ENCODE measurements around the gene DENND5A. TPM values are rescaled to one million over a fixed set of nuclear protein-coding genes. Genes with fewer than 3 reads are reported as not detected.

DENND5A gene
- polyA plus RNA-seq, 1 donor: 28.5 TPM

DNA sequence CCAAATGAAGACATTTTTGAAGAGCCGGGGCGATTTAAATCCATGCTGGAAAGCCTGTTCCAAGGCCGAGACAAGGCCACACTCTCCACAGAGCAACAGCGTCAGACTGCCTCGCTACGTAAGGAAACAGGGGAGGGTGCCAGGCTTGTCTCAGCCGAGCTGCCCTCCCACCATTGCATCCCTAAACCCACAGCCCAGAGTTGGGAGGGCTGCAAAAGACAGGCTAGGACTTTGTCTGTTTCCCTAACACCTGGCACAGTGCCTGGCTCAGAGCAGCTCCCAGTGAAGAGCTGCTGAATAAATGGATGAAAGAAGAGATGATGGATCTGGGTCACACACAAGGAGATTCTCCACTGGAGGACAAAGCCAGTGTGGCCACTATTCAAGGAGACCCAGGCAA lies 122.4 kb downstream of the DENND5A start:
- DNase-seq: no peak
- WGBS (ENCODE audit: insufficient coverage, low lambda C conversion rate): no CpG with 5 or more reads among the region's 7 CpGs
- no peaks in the 10 kb centered on the region for H3K27me3 ChIP-seq (ENCODE audit: control insufficient read depth, insufficient read depth, low read length)
- H3K4me3 ChIP-seq (ENCODE audit: low read length): no peak overlapping the region
- H3K9me3 ChIP-seq (ENCODE audit: control insufficient read depth, low read depth, low read length): no peaks in the 10 kb centered on the region
- no peaks in the 10 kb centered on the region for H3K4me1 ChIP-seq (ENCODE audit: control insufficient read depth, insufficient read depth, low read length)
- H3K27ac ChIP-seq (ENCODE audit: low read length): no peak overlapping the region
- peaks cover 70% of the 10 kb centered on the region for H3K36me3 ChIP-seq (ENCODE audit: control insufficient read depth, insufficient read depth, low read length)

GRCh38 chr11:9141186-9141585 lies 124.0 kb downstream of the DENND5A start:
- Histone ChIP-seq H3K36me3 (ENCODE audit: control insufficient read depth, insufficient read depth, low read length) (peaks cover 54% of the 10 kb centered on the region), H3K9me3 (ENCODE audit: control insufficient read depth, low read depth, low read length) (no peaks in the 10 kb centered on the region), H3K4me1 (ENCODE audit: control insufficient read depth, insufficient read depth, low read length) (no peaks in the 10 kb centered on the region), H3K4me3 (ENCODE audit: low read length) (no peak overlapping the region), H3K27me3 (ENCODE audit: control insufficient read depth, insufficient read depth, low read length) (no peaks in the 10 kb centered on the region), H3K27ac (ENCODE audit: low read length) (no peak overlapping the region)
- no peak for DNase-seq
- 94% methylated on average over 3 of the region's 7 CpGs for WGBS (ENCODE audit: insufficient coverage, low lambda C conversion rate)

GRCh38 chr11:9139628-9140357 lies 125.4 kb downstream of the DENND5A start:
- no CpG with 5 or more reads among the region's 7 CpGs for WGBS (ENCODE audit: insufficient coverage, low lambda C conversion rate)
- H3K4me3 ChIP-seq (ENCODE audit: low read length): no peak overlapping the region
- DNase-seq: no peak
- H3K36me3 ChIP-seq (ENCODE audit: control insufficient read depth, insufficient read depth, low read length): peaks cover 40% of the 10 kb centered on the region
- no peaks in the 10 kb centered on the region for H3K9me3 ChIP-seq (ENCODE audit: control insufficient read depth, low read depth, low read length)
- H3K27ac ChIP-seq (ENCODE audit: low read length): no peak overlapping the region
- no peaks in the 10 kb centered on the region for H3K4me1 ChIP-seq (ENCODE audit: control insufficient read depth, insufficient read depth, low read length)
- no peaks in the 10 kb centered on the region for H3K27me3 ChIP-seq (ENCODE audit: control insufficient read depth, insufficient read depth, low read length)

- H3K9me3 ChIP-seq (ENCODE audit: control insufficient read depth, low read depth, low read length): no peaks in the 10 kb centered on the region
- H3K27ac ChIP-seq (ENCODE audit: low read length): no peak overlapping the region
- H3K4me1 ChIP-seq (ENCODE audit: control insufficient read depth, insufficient read depth, low read length): no peaks in the 10 kb centered on the region
- no peak for DNase-seq
- 88% methylated on average over 7 of the region's 18 CpGs for WGBS (ENCODE audit: insufficient coverage, low lambda C conversion rate)
- H3K4me3 ChIP-seq (ENCODE audit: low read length): no peak overlapping the region
- H3K36me3 ChIP-seq (ENCODE audit: control insufficient read depth, insufficient read depth, low read length): peaks cover 32% of the 10 kb centered on the region
- H3K27me3 ChIP-seq (ENCODE audit: control insufficient read depth, insufficient read depth, low read length): no peaks in the 10 kb centered on the region
Observed at GRCh38 chr11:9138612-9139579, 126.3 kb downstream of the DENND5A start.

DNA sequence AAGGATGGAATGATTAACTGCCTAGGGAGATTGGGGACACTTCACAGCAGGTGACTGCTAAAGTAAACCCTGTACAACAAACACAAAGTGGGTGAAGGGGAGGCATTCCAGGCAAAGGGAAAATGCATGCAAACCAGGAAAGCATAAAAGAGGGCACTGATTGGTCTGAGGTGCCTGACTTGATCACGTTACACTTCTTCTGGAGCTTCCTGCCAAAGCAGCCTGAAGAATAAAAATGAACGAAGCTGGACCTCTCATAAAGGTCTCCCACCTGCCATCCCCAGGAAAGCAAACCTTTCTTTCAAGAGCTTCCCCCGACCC lies 127.1 kb downstream of the DENND5A start:
- Histone ChIP-seq H3K27ac (ENCODE audit: low read length) (no peak overlapping the region), H3K4me1 (ENCODE audit: control insufficient read depth, insufficient read depth, low read length) (no peaks in the 10 kb centered on the region), H3K4me3 (ENCODE audit: low read length) (no peak overlapping the region), H3K36me3 (ENCODE audit: control insufficient read depth, insufficient read depth, low read length) (peaks cover 24% of the 10 kb centered on the region), H3K27me3 (ENCODE audit: control insufficient read depth, insufficient read depth, low read length) (no peaks in the 10 kb centered on the region), H3K9me3 (ENCODE audit: control insufficient read depth, low read depth, low read length) (no peaks in the 10 kb centered on the region)
- WGBS (ENCODE audit: insufficient coverage, low lambda C conversion rate): no CpG with 5 or more reads among the region's 3 CpGs
- no peak for DNase-seq

GRCh38 chr11:9137293-9138132 lies 127.6 kb downstream of the DENND5A start:
- WGBS (ENCODE audit: insufficient coverage, low lambda C conversion rate): no CpG with 5 or more reads among the region's 10 CpGs
- Histone ChIP-seq H3K27ac (ENCODE audit: low read length) (no peak overlapping the region), H3K4me3 (ENCODE audit: low read length) (no peak overlapping the region), H3K36me3 (ENCODE audit: control insufficient read depth, insufficient read depth, low read length) (peaks cover 20% of the 10 kb centered on the region), H3K9me3 (ENCODE audit: control insufficient read depth, low read depth, low read length) (no peaks in the 10 kb centered on the region), H3K4me1 (ENCODE audit: control insufficient read depth, insufficient read depth, low read length) (no peaks in the 10 kb centered on the region), H3K27me3 (ENCODE audit: control insufficient read depth, insufficient read depth, low read length) (no peaks in the 10 kb centered on the region)
- DNase-seq: peak; percentile 74 to 76

GRCh38 chr11:9136741-9137140 lies 128.4 kb downstream of the DENND5A start:
- no peaks in the 10 kb centered on the region for H3K27me3 ChIP-seq (ENCODE audit: control insufficient read depth, insufficient read depth, low read length)
- H3K4me1 ChIP-seq (ENCODE audit: control insufficient read depth, insufficient read depth, low read length): no peaks in the 10 kb centered on the region
- no peak for DNase-seq
- no peak overlapping the region for H3K27ac ChIP-seq (ENCODE audit: low read length)
- WGBS (ENCODE audit: insufficient coverage, low lambda C conversion rate): 100% methylated on average over 1 of the region's 2 CpGs
- H3K9me3 ChIP-seq (ENCODE audit: control insufficient read depth, low read depth, low read length): no peaks in the 10 kb centered on the region
- no peak overlapping the region for H3K4me3 ChIP-seq (ENCODE audit: low read length)
- peaks cover 14% of the 10 kb centered on the region for H3K36me3 ChIP-seq (ENCODE audit: control insufficient read depth, insufficient read depth, low read length)

GRCh38 chr11:9133956-9134355 lies 131.2 kb downstream of the DENND5A start:
- H3K4me1 ChIP-seq (ENCODE audit: control insufficient read depth, insufficient read depth, low read length): no peaks in the 10 kb centered on the region
- no peaks in the 10 kb centered on the region for H3K27me3 ChIP-seq (ENCODE audit: control insufficient read depth, insufficient read depth, low read length)
- DNase-seq: no peak
- no peak overlapping the region for H3K4me3 ChIP-seq (ENCODE audit: low read length)
- no peaks in the 10 kb centered on the region for H3K36me3 ChIP-seq (ENCODE audit: control insufficient read depth, insufficient read depth, low read length)
- WGBS (ENCODE audit: insufficient coverage, low lambda C conversion rate): no CpG with 5 or more reads among the region's 2 CpGs
- no peak overlapping the region for H3K27ac ChIP-seq (ENCODE audit: low read length)
- H3K9me3 ChIP-seq (ENCODE audit: control insufficient read depth, low read depth, low read length): no peaks in the 10 kb centered on the region

GRCh38 chr11:9132203-9132878 lies 132.8 kb downstream of the DENND5A start:
- Histone ChIP-seq H3K36me3 (ENCODE audit: control insufficient read depth, insufficient read depth, low read length) (no peaks in the 10 kb centered on the region), H3K4me3 (ENCODE audit: low read length) (no peak overlapping the region), H3K27ac (ENCODE audit: low read length) (no peak overlapping the region), H3K27me3 (ENCODE audit: control insufficient read depth, insufficient read depth, low read length) (no peaks in the 10 kb centered on the region), H3K4me1 (ENCODE audit: control insufficient read depth, insufficient read depth, low read length) (no peaks in the 10 kb centered on the region), H3K9me3 (ENCODE audit: control insufficient read depth, low read depth, low read length) (no peaks in the 10 kb centered on the region)
- DNase-seq: no peak
- 100% methylated on average over 1 of the region's 5 CpGs for WGBS (ENCODE audit: insufficient coverage, low lambda C conversion rate)

DNA sequence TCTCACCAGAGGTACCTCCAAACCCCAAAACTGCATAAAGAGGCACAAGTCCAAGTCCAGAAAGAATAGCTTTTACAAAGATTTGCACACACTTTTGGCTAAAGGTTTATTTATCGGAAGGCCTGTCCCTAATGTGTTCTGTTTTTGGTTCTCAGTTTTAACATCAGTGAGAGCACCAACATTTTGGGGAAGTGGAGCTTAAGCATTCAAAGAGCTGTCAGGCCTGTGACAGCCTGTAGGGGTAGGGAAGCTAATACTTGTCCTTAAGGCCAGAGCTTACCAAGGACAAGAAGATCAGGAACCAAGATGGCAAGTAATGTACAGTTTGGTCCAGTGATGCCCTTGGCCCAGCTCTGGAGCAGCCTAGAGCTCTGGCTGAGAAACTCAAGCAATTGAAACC lies 134.9 kb downstream of the DENND5A start:
- no peak for DNase-seq
- no peaks in the 10 kb centered on the region for H3K9me3 ChIP-seq (ENCODE audit: control insufficient read depth, low read depth, low read length)
- H3K27ac ChIP-seq (ENCODE audit: low read length): no peak overlapping the region
- no peaks in the 10 kb centered on the region for H3K36me3 ChIP-seq (ENCODE audit: control insufficient read depth, insufficient read depth, low read length)
- H3K4me3 ChIP-seq (ENCODE audit: low read length): no peak overlapping the region
- WGBS (ENCODE audit: insufficient coverage, low lambda C conversion rate): no CpG with 5 or more reads among the region's 1 CpG
- H3K4me1 ChIP-seq (ENCODE audit: control insufficient read depth, insufficient read depth, low read length): no peaks in the 10 kb centered on the region
- H3K27me3 ChIP-seq (ENCODE audit: control insufficient read depth, insufficient read depth, low read length): no peaks in the 10 kb centered on the region
